Melanocyte of skin (primary cell): ENCODE results near the gene FAM120C. TPM values are rescaled to one million over a fixed set of nuclear protein-coding genes. Genes with fewer than 3 reads are reported as not detected.

Source experiments
- small RNA-seq, 2 donors: library from RNA; depleted of rRNA; stranded (forward); fragments of <200 nt; gene quantifications; one replicate each; pipeline ENCODE3, GENCODE V24; 2012
- total RNA-seq, 2 donors: library from RNA; depleted of rRNA; stranded (reverse); fragments of >200 nt; gene quantifications; 2 replicates each; pipeline ENCODE4 v1.2.3, GENCODE V29; 2012

FAM120C gene, protein sequence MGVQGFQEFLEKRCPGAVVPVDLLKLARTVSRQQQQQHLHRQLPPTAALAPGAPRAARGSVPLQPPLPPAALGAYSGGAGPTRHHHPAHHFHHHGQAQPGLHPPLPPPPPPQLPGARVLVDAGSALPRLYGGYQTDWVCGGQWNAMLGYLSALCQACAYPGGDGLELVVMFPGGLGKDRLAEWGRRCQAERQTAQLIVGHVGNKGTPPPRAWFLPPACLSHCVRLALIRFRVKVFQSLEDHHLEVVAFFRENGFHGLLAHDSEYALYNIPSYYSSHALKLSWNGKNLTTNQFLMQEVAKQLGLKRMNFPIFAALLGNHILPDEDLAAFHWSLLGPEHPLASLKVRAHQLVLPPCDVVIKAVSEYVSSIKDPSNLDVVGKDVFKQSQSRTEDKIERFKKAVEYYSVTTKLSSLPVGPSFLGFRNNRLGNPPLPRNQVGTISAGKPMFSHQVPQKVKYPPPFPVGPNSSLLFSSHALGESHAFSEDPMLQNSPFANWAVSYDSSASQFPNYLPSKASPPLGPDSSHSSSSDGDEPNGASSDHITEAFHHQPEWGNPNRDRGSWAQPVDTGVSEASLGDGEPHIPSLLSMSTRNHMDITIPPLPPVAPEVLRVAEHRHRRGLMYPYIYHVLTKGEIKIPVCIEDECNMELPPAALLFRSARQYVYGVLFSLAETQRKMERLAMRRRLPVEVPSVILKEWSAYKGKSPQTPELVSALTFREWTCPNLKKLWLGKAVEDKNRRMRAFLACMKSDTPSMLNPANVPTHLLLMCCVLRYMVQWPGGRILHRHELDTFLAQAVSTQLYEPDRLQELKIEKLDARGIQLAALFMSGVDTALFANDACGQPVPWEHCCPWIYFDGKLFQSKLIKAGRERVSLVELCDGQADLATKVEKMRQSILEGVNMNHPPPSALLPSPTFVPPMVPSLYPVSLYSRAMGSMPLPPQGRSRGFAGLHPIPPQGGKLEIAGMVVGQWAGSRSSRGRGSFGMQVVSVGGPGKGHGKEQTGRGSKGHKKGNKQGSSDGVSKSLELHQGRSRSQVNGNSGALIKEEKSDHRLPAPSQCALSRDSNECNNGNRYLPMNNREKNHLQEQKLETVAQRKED
- 10 to 100 TPM in 1 of 2 donors, 1 to 10 TPM in 1; 5.7 to 12.0 TPM for total RNA-seq

DNA sequence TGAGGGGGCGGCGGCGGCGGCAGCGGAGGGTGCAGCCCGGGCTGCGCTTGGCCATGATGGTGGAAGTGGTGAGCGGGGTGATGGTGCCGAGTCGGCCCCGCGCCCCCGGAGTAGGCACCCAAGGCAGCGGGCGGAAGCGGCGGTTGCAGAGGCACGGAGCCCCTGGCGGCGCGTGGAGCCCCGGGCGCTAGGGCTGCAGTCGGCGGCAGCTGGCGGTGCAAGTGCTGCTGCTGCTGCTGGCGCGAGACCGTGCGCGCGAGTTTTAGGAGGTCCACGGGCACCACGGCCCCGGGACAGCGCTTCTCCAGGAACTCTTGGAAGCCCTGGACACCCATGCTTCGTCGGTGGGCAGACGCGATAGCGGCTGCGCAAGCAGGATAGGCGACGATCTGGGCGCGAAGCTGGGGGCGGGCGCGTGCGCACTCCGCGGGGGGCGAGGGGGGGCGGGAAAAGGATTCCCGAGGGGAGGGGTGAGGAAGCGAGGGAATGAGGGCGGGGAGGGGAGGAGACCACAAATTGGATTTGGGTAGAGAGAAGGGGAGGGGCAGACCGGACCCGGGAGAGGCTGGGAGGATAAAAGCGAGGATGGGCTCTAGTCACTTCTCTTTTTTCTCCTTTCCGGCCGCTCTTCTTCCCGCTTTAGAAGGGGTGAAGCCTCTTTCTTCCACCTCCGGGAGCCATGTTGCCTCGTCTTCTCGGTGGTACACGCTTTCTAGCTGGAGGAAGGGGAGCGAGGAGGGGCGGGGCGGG is at the start of gene FAM120C:
Gene FAM120C, minus strand, starts transcription at position 391 of the 750 bp plus-strand sequence. Its CDS starts 56 bp downstream, at position 335.

DNA sequence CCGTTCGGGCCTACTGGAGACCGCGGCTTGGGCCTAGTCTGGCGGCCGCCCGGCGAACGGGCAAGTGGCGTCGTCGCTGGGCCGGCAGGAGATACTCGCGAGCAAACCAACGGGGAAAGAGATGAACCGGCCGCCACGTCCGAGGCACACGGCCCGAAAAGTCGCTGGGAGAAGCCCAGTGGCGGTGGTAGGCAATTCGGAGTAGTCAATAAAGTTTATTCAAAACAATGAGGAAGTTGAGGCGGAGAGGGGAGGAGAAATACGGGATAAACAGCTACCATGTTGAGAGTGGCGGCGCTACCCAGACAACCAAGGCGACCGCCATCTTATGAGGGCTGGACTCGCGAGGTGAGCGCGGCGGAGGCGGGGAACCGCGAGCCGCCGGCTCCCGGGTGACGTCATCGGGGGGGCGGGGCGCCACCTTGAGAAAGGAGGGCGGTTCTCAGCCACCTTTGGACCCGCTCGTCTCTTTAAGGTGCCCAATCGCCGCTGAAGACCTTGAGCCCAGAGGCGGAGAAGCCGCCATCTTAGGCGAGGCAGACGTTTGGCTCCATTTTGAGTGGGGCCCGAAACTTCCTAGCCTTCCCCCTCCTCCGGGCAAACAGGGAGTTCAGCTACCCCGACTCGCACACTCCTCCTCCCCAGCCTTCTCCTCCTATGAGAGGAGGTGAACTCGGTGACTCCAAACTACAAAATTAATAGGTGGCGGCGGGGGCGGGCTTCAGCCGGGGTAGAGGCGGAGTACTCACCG is 138.8 kb downstream of the FAM120C start, which contains the start of gene PHF8:
Gene PHF8, minus strand, starts transcription at position 348 of the 751 bp plus-strand sequence. CDS start 1,745 bp downstream, outside the sequence.

Small RNA genes lying within 50 kb of the gene (small RNA-seq; reads per million reads assigned to genes)
- 0 reads per million in 2 donors for gene AL589872.1

Other genes starting within 250 kb of the FAM120C start
- 10 to 100 TPM; 11.7 to 20.0 TPM for gene PHF8, start 138.8 kb downstream of the FAM120C start, total RNA-seq
- gene WNK3, start 174.8 kb upstream of the FAM120C start, total RNA-seq, result 1 to 10 TPM; 3.3 to 3.8 TPM